ENCODE data around the gene COL5A3.
"Not testable (repeated sequence)": the region's sequence is repeated elsewhere in the genome, so short reads cannot be mapped to it uniquely, and the experiment has no call there.

Gene COL5A3

DNA sequence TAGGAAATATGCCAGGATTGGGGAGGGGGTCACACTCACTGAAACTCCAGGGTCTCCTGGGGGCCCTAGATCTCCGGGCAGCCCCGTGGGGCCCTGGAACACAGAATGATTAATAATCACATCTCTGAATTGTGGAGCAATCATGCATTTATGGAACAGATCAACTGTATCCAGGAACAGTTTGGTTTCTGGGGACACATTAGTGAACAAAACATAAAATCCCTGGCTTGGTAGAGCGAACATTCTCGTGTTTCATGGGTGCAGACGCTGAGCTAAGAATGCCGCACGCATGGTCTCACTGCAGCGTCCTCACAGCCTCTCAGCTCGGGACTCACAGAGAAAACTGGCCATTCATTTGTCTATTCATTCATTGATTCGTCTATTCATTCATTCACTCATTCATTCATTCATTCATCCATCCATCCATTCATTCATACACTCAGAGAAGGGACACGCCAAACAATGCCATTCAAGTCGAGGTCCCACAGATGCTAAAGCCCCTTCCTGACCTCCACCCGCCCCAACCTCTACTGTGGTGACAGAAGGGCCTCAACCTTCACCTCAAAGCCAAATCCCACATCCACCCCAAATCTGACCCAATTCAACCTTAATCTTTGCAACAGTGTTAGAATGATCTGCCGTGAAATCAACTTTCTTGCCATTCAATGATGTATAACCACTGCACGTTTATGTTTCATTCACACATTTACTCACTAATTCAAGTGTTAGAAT is 39.0 kb downstream of the COL5A3 start:
- no peak for DNase-seq (ENCODE audit: low read depth, low spot score)

DNA sequence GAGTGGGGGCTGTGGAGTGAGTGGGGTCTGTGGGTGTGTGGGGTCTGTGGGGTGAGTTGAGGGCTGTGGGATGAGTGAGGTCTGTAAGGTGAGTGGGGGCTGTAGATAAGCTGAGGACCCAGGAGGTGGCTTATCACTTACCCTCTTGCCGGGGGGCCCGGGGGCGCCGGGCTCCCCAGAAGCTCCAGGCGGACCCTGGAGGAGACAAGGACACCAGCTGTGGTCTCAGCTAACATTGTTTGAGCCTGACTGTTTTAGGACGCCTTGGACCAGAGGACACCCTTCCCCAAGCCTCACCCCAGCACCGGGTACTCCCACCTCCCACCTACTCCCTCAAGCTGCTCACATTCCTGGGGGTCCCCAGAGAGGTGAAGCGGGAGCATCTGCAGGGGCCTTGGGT is 39.8 kb downstream of the COL5A3 start:
- DNase-seq (ENCODE audit: low read depth, low spot score) = no peak

DNA sequence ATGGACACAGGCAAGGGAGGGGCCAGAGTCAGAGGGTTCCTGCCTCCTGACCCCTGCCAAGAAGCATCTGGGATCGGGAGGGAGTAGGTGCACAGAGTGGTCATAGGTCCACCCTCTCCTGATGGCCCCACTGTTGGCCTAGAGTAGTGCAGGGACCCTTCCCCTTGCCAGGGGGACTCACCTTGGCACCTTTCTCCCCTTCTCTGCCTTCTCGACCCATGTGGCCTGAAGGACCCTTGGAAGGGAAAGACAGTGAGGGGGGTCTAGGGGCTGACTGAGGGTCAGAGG is 40.7 kb downstream of the COL5A3 start:
- DNase-seq (ENCODE audit: low read depth, low spot score) = no peak

DNA sequence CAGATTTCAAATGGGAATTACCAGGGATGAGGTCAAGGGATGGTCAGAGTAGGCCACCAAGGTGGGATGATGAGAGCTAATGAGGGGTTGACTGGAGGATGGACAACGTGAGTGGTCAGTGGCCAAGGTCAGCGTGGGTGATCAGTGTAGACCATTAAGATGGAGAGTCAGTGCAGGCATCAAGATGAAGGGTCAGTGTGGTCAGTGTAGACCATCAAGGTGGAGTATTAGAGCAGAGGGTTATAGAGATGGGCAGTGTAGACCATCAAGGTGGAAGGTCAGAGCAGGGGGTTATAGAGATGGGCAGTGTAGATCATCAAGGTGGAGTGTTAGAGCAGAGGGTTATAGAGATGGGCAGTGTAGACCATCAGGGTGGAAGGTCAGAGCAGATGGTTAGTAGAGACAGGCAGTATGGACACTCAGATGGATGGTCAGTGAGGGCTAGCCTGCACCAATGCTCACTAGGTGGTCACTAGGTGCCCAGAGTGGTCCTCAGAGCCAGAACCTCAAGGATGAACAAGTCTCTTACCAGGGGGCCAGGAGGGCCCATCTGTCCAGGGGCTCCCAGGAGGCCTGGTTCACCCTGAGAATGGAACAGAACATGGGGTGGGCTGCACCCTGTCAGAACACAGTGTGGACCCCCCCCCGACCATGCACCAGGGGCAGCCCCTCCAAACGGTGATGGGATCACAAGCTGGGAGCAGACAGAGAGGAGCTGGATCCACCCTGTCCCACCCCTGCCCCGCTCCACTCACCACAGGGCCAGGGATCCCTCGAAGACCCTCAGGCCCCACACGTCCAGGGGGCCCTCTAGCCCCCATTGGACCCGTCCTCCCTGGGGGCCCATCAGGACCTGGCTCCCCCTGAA is 41.2 kb downstream of the COL5A3 start:
- no peak for DNase-seq (ENCODE audit: low read depth, low spot score)

DNA sequence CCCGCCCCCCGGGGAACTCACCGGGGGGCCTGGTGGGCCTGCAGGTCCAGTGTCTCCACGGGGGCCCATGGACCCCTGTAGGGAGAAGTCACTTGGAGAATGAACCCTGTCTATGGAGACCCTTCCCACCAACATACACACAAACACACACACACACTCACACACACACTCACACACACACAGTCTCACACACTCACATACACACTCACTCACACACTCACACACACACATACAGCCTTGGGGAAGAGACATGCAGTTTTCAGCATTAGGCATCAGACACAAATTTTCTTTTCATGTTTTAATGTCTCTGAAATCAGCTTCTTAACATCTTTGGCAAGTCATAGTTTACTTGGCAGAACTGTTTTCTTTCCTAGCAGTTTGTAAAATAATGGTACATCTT is 43.0 kb downstream of the COL5A3 start:
- DNase-seq (ENCODE audit: low read depth, low spot score) = no peak

DNA sequence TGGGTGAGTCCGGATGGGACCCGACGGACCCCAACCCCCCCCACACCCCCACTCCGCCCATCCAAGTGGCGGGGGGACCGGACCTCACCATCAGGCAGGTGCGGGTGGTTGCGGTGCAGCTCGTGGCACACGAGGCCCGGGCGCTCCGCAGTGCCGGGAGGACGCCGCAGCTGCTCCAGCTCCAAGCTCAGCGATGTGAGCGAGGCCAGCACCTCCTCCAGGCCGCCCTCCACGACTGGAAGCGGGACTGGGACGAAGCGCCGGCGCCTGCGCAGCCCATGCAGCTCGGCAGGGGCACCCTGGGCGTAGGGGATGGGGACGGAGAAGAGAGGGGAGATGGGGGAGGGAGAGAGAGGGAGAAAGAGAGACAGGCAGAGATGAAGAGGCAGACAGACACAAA is 43.9 kb downstream of the COL5A3 start:
- DNase-seq (ENCODE audit: low read depth, low spot score) = peak; percentile 28

DNA sequence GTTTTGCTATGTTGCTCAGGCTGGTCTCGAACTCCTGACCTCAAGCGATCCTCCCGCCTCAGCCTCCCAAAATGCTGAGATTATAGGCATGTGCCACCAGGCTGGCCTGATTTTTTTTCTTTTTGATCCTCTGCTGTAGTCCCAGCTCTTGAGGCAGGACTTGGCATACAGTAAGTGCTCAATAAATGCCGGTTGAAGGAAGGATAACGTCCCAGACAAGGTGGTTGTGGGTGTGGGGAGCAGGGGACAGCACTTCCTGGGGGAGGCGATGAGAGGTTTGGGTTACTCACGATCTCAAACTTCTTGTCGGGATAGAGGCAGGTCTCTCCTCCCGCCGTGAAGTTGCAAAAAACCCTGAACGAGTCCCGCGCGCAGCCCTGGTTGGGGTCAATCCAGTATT is 44.3 kb downstream of the COL5A3 start:
- DNase-seq (ENCODE audit: low read depth, low spot score) = no peak

DNA sequence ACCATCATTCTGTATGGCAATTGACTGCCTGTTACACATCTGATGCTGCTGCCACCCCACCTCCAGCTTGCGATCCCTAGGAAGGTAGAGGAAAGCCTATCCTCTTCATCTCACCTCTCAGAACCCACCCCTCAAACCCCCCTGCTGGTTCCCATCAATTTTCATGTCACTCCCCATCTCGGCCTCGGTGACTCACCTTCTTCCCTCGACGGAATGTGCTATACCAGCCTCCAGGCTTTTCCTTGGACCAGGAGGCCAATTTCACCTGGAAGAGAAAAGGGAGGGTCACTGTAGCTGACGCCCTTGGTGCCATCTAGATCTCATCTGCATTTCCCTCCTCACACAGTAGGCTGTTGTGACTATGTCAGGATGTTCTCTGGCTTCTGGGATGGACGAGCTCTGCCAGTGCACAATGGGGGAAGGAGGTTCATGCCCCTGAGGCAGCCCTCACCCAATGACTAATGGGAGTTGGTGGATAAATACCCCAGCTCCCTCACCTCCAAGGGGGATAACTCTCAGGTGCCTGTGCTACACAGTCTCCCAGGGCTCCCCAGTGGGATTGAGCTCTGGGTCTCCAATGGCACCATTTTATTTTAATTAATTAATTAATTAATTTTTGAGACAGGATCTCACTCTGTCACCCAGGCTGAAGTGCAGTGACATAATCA is 47.5 kb downstream of the COL5A3 start:
- DNase-seq (ENCODE audit: low read depth, low spot score) = peak; percentile 47

DNA sequence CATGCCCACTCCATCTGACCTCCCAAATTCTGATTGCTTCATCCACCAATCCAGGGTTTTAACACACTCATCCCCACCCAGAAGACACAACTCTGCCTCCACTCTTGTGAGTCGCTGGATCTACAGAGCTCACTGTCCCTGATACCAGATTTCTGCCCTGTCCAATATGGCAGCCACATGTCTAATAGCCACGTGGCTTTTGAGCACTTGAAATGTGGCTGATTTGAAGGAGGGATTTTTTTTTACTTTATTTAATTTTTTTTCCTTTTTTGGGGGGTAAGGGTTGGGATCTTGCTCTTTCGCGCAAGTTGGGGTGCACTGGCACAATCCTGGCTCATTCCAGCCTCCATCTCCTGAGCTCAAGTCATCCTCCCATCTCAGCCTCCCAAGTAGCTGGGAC is 49.2 kb downstream of the COL5A3 start:
- DNase-seq (ENCODE audit: low read depth, low spot score) = no peak

DNA sequence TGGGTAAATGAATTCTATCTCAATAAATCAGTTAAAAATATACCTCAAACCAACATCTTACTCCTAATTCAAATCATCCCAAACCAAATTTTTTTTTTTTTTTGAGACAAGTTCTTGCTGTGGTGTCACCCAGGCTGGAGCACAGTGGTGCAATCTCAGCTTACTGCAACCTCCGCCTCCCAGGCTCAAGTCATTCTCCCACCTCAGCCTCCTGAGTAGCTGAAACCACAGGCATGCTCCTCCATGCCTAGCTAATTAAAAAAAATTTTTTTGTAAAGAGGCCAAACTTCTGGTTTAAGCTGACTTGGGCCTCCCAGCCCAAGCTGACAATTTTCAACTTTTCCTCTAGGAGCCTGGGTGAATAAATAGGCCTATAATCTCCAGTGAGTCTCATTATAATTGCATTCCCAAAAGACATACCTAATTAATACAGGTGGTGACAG is 51.9 kb downstream of the COL5A3 start:
- no peak for DNase-seq (ENCODE audit: low read depth, low spot score)

DNA sequence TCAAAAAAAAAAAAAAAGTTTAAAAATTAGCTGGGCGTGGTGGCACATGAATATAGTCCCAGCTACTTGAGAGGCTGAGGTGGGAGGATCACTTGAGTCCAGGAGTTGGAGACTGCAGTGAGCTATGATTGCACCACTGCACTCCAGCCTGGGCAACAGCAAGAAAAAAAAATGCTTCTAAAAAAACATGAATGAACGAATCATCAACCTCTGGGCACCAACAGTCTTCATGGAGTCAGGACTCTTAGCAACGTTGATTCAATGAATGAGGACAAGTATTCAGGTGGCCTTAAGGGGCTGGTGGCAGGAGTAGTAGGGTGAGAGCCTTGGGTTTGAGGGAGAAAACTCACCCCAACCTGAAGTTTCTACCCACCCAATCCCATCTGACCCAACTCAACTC is 53.3 kb downstream of the COL5A3 start:
- no peak for DNase-seq (ENCODE audit: low read depth, low spot score)

DNA sequence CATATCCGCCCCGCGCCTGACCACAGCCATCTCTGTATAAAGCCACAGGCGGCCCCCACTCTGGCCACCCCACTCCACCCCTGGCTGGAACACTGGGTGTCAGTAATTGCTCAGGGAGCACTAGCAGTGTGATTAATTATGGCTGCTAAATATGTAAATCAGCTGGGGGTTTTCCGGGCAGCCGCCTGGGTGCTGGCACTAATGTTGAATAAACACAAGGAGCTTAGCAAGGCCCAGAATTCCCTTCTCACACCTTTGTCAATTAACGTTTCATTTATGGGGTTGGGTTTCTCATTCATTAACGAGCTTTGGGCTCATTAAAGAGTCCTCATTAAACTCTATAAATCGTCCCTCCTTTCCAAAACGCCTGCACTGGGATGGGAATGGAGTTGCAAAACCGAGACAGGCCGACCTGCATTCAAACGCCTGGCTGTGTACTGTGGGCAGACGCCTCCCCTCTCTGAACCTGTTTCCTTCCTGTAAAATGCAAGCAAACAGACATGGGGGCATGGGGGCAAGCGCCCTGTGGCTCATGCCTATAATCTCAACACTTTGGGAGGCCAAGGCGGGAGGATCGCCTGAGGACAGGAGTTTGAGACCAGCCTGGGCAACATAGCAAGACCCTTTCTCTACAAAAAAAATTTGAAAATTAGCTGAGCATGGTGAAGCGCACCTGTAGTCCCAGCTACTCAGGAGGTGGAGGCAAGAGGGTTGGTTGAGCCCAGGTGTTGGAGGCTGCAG is 56.3 kb downstream of the COL5A3 start:
- DNase-seq (ENCODE audit: low read depth, low spot score) = no peak

DNA sequence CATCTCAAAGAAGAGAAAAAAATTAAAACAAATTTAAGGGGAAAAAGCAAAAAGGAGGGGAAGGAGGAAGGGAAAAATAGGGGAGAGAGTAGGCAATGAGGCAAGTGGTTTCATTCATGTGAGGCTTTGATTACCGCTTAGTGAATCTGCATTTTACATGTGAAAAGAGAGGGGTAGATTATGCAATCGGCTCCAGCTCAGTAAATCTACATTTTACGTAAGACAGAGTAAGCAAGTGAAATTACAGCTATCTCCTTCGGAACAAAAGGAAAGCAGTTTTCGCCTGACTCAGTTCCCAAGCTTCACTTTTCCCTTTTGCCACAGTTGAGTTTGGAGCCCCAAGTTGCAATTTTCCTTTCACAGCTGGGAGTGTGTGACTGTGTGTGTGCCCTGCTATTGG is 58.0 kb downstream of the COL5A3 start:
- no peak for DNase-seq (ENCODE audit: low read depth, low spot score)

DNA sequence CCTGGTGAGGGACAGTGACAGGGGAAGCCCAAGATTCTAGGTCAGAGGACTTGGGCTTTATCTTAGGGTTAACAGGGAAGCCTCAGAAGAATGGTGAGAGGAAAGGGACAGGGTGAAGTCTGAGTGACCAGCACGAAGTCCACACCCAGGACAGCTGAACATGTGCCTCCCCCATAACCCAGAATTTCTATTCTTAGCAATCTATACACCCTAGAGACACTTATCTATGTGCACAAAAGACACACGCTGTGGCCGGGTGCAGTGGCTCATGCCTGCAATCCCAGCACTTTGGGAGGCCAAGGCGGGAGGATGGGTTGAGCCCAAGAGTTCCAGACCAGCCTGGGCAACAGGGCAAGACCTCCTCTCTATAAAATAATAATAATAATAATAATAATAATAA is 62.9 kb downstream of the COL5A3 start:
- no peak for DNase-seq (ENCODE audit: low read depth, low spot score)

DNA sequence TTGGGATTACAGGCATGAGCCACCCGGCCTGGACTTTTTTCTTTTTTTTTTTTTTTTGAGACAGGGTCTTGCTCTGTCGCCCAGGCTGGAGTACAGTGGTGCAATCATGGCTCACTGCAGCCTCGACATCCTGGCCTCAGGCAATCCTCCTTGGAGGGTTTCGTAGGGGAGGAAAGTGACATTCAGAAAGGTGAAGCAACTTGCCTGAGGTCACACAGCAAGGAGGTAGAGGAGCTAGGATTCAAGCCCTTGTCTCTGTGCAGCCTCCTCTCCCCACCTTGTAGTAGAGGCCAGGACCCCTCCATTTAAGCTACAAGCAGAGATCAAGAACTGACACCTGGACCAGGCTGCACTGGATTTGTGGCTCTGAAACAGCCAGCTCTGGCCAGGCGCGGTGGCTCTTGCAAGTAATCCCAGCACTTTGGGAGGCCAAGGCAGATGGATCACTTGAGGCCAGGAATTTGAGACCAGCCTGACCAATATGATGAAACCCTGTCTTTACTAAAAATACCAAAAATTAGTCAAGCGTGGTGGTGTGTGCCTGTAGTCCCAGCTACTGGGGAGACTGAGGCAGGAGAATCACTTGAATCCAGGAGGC is 63.7 kb downstream of the COL5A3 start:
- not testable (repeated sequence) for DNase-seq (ENCODE audit: low read depth, low spot score)

DNA sequence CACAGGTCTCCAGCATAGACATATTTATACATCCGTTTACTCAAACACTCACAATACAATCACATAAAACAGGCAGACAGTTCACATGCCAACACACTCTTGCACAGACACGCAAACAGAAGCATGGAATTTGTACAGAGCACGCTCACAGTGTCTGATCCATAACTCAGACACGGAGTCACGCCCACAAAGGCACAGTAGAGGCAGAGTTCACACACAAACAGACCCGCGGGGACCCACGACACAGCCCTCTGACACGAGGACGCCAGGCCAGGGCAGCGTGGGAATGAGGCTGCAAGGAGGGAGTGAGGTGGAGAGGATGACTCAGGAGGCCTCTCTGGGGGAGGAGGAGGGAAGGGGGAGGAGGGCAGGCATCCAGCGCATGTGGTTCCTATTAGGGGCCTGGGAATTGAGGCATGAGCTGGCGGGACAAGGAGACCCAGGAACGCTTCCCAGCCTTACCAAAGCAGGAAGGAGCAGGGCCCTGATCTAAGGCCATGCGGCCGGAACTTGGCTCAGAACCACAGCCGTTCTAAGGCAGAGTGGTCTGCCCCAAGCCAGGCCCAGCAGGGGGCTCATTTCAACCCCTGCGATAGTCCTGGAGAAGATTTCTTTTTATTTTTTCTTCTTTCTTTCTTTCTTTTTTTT is 64.9 kb downstream of the COL5A3 start:
- peak; percentile 66 for DNase-seq (ENCODE audit: low read depth, low spot score)

DNA sequence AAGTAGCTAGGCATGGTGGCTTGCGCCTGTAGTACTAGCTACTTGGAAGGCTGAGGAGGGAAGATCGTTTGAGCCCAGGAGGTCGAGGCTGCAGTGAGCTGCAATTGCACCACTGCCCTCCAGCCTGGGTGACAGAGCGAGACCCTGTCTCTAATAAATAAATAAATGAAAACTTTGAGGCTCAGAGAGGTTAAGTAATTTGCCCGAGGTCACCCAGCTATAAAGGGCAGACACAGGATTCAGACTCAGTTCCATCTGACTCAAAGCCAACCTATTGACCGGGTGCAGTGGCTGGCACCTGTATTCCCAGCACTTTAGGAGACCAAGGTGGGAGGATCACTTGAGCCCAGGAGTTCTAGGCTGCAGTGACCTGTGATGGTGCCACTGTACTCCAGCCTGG is 66.6 kb downstream of the COL5A3 start:
- no peak for DNase-seq (ENCODE audit: low read depth, low spot score)

DNA sequence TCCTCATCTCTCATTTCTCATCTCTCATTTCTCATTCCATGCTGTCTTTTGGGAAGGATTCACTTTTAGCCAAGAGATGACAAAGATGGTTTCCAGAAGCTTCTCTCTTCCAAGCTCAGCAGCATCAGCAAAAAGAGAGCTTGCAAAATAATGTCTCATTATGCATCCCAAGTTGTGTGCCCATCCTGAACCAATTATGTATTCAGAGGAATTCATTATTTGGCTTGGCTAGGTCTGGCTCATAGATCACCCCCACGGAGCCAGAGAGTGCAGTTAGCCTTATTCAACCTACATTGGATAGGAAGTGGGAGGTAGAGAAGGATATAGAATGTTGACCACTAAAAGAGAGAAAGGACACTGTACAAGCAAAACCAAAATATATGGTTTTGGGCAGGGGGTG is 68.6 kb downstream of the COL5A3 start:
- no peak for DNase-seq (ENCODE audit: low read depth, low spot score)

DNA sequence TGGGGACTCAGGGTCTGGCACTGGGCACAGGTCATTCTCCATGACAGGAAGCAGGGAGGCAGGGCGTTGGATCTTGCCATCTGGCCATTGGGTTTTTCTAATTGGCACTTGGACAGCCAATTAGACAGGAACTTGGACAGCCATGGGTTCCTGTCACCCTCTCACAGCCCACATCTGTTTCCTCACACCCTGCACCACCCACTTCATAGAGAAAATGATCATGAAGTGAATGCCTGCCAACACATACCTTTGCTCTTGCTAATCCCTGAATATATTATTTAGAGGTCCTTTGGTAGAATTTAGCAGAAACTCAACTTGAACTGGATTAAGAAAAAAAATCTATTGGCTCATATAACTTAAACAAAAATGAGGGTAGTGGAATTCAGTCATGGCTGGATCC is 69.1 kb downstream of the COL5A3 start:
- no peak for DNase-seq (ENCODE audit: low read depth, low spot score)

DNA sequence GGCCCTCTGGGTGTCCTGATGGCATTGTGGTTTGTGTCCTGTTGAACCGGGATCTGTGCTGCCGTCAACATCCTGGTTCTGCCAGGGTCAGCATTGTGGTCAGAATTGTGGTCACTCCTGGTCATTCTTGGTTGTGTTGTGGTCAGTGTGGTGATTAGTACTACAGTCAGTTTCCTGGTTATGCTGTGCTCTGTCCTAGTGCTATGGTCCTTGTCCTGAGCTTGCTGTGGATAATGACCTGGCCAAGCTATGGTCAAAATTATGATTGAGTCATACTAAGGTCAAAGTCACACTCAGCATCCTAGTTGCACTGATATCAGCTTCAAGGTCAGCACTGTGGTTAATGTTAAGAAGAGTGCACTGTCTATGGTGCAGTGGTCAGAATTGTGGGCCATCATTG is 69.5 kb downstream of the COL5A3 start:
- DNase-seq (ENCODE audit: low read depth, low spot score) = no peak

DNA sequence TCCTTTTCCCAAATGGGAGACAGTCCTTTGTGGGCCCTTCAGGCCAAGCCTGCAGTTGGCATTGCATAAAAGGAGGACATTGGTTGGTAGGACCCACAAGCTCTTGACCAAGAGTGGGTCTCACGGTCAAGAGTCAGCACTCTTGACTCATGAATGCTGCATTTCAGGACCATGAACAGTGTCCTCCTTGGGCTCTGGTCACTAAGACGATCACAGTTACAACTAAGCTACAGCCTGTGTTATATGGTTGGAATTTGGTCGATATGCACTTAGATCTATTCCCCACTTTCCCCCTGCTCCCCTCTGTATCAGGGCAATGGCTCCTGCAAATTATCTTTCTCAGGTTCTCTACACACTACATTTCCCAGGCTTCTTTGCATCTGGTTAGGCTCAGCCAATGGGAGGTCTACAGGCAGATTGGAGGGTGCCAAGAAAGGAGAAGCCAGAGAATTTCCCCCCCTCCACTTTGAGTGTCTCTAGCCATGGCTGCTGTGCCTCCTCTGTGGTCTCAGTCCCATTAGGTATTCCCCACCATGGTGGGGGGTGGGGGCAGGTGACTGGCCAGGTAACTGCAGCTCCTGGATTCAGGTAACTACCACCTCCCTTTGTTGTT is 70.9 kb downstream of the COL5A3 start:
- no peak for DNase-seq (ENCODE audit: low read depth, low spot score)
